Cardiac fibroblast (primary cell): Measurements from ENCODE around the gene TNNI3.

Experiments used
- DNase-seq, 2 donors: peaks; one replicate each; pipeline versions ENCODE4 v3.0.0 to v3.0.0-alpha.2; 2010; ENCODE audit warnings: low read depth in 2 of 2
- H3K4me3 ChIP-seq, 2 donors: replicated peaks in 1 of 2; 1 replicate in 1 of 2; 2 replicates in 1 of 2; pipeline ENCODE4 v1.5.1; 2011; ENCODE audit warnings: low read depth in 2 of 2, low read length in 2 of 2, mild to moderate bottlenecking in 2 of 2, moderate library complexity in 1 of 2
- CTCF ChIP-seq: IDR thresholded peaks from one replicate; pipeline ENCODE4 v1.5.1; 2011; ENCODE audit warnings: low read depth, mild to moderate bottlenecking, low read length, inconsistent platforms

Gene TNNI3

GRCh38 chr19:55165952-55166529, 8.5 kb upstream of the TNNI3 start:
- peak overlapping the region; percentile 58 to 61 for H3K4me3 ChIP-seq
- peak; percentile 67 for TF ChIP-seq CTCF
- peak; percentile 77 to 79 for DNase-seq

GRCh38 chr19:55161571-55162322, 4.2 kb upstream of the TNNI3 start:
- no peak overlapping the region for H3K4me3 ChIP-seq
- no peak for TF ChIP-seq CTCF
- DNase-seq: no peak

DNA sequence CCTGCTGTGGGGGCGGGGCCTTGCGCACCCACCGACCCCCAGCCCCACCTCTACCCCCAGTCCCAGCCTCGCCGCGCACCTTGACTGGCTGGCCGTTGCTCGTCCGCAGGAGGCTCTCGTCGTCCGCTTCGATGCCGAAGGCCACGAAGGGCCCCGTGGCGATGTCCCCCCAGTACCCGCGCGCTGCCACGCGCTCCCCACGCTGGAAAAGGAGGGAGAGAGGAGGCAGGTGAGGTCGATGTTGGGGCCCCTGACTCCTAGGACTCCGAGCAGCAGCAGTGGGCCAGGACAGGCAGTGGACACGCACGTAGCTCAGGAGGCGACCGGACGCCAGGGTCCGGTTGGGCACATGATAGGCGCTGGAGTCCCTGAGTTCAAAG, 3.4 kb upstream of the TNNI3 start:
- TF ChIP-seq CTCF: no peak
- no peak for DNase-seq
- H3K4me3 ChIP-seq: no peak overlapping the region

DNA sequence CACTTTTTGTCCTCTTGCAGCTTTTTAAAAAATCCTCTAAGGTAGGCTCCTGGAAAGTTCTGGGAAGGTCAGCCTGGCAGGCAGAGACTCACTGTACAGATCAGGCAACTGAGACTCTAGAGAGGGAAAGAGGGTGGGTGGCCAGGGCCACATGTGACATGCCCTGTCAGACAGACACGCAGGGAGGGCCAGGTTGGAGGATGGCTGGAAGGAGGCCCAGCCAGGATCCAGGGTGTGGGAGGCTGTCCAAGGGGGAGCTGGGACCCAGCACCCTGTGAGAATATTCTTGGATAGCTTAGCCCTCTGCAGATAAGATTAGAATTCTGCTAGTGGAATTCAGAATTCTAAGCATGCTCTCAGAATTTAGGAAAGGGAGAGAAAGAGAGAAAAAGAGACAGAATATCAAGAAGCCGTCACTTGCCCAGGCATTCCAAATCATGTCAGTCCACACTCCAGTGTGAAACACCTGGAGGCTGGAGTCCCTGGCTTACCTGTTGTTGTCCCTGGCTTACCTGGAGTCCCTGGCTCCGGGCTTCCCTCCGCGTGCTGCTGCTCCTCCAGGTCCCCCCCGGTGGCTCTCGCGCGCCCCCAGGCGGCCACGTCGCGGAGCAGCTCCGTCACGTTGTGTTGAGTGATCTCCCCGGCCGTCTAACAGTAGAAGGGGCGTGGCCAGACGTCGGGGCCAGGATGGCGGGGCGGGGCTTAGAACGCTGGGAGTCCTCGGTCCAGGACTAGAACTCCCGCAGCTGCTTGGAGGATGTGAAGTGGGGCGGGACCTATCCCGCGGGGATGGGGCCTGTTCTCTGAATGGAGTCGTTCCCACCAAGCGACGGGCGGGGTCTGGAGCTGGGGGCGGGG, 2.8 kb upstream of the TNNI3 start:
- no peak overlapping the region for H3K4me3 ChIP-seq
- TF ChIP-seq CTCF: peak; percentile 94
- peak; percentile 85 to 87 for DNase-seq

DNA sequence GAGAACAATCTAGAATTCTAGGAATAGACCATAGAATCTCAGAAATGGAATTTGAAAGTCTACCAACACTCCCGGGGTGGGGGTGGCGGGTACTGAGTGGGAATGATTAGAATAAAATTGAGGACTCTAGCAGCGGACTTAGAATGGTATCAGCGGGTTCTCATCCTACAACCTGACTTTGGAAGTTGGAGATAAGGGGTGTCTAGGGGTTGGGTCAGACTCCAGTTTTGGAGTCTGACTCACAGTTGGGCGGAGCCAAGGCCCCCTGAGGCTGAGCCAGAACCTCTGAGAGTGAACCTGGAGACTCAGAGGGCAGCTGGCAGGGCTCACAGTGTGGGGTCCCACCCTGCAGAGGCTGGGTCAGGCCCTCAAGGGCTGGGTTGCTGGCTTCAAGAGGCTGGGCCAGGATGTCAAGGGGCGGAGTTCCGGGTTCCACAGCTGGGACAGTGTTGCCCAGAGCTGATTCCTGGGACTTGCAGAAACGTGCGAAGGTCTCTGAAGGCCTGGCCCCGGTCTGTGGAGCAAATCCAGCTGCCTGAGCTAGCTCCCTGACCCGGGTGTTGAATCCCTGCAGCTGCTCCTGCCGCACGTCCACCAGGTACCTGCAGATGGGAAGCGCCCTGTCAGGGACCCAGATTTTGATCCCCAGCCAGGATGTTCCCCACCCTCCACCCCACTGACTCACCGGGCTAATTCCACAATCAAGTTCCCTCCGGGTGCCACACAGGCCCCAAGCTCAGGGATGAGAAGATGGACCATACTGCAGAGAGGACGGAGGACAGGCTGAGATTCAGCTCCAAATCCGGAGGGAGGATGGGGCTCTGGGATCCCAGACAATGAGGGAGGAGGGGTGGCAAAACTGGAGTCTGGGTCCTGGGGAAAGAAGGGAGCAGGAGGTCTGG, 1.6 kb upstream of the TNNI3 start:
- no peak for TF ChIP-seq CTCF
- peak; percentile 57 to 78 for DNase-seq
- H3K4me3 ChIP-seq: no peak overlapping the region

GRCh38 chr19:55158423-55158822, 891 bp upstream of the TNNI3 start:
- TF ChIP-seq CTCF: no peak
- DNase-seq: no peak
- no peak overlapping the region for H3K4me3 ChIP-seq
